ENCODE results near the gene GDAP2. TPM values are rescaled to one million over a fixed set of nuclear protein-coding genes. Genes with fewer than 3 reads are reported as not detected.

Gene GDAP2
- total RNA-seq, 1 donor from 2014 or later = 31.6 TPM

GRCh38 chr1:117952386-117952785 is 23.0 kb upstream of the GDAP2 start:
- H3K4me3 Mint-ChIP-seq (ENCODE audit: unreplicated experiment) = no peak overlapping the region
- Histone ChIP-seq H3K4me2 (ENCODE audit: low read length) (no peak overlapping the region), H3K79me2 (ENCODE audit: insufficient read depth, low read length) (no peaks in the 10 kb centered on the region), H3K36me3 (ENCODE audit: insufficient read depth, low read length) (peaks cover 73% of the 10 kb centered on the region), H3K4me3 (ENCODE audit: insufficient read depth, low read depth, low read length) (no peak overlapping the region), H3K27me3 (ENCODE audit: insufficient read depth, low read length) (no peaks in the 10 kb centered on the region), H3K9ac (ENCODE audit: low read length) (no peak overlapping the region), H4K20me1 (ENCODE audit: insufficient read depth, low read length) (no peaks in the 10 kb centered on the region), H3K27ac (ENCODE audit: low read depth, low read length) (no peak overlapping the region), H2AFZ (ENCODE audit: low read depth, low read length) (no peak overlapping the region), H3K9me3 (ENCODE audit: insufficient read depth, low read depth, low read length) (no peaks in the 10 kb centered on the region), H3K4me1 (ENCODE audit: insufficient read depth, low read length) (no peaks in the 10 kb centered on the region)
- H3K27ac Mint-ChIP-seq (ENCODE audit: unreplicated experiment) = no peak overlapping the region
- H3K9me3 Mint-ChIP-seq (ENCODE audit: unreplicated experiment) = no peaks in the 10 kb centered on the region
- FAIRE-seq = no peak
- no peaks in the 10 kb centered on the region for H3K27me3 Mint-ChIP-seq (ENCODE audit: low read depth, unreplicated experiment)
- TF ChIP-seq, protein P1, sequence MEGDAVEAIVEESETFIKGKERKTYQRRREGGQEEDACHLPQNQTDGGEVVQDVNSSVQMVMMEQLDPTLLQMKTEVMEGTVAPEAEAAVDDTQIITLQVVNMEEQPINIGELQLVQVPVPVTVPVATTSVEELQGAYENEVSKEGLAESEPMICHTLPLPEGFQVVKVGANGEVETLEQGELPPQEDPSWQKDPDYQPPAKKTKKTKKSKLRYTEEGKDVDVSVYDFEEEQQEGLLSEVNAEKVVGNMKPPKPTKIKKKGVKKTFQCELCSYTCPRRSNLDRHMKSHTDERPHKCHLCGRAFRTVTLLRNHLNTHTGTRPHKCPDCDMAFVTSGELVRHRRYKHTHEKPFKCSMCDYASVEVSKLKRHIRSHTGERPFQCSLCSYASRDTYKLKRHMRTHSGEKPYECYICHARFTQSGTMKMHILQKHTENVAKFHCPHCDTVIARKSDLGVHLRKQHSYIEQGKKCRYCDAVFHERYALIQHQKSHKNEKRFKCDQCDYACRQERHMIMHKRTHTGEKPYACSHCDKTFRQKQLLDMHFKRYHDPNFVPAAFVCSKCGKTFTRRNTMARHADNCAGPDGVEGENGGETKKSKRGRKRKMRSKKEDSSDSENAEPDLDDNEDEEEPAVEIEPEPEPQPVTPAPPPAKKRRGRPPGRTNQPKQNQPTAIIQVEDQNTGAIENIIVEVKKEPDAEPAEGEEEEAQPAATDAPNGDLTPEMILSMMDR (IDR thresholded peaks at IDR 0.05; ENCODE audit: insufficient read depth, low read depth, low read length) = no peak
- no peak for TF ChIP-seq EZH2 (IDR thresholded peaks at IDR 0.05; ENCODE audit: insufficient read depth, low read length)
- peaks cover 3% of the 10 kb centered on the region for H3K36me3 Mint-ChIP-seq (ENCODE audit: low read depth, unreplicated experiment)
- no peaks in the 10 kb centered on the region for H3K4me1 Mint-ChIP-seq (ENCODE audit: low read depth, unreplicated experiment)
- no peak for DNase-seq (ENCODE audit: low read depth)

DNA sequence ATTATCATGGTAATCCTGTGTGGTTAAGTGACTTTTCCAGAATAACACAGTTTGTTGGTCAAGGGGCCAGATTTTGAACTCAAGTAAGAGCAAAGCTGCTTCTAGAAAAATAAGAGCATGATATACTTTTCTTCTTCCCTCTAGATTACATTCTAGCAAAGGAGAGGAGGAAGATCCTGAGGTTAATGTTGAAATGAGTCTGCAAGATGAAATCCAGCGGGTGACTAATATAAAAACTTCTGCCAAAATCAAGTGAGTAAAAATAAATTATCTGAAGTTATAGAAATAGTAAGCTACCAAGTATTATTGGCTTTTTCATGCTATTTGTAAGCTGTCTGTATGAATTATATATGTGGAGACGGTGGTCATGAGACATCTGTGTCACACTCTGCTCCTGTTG is 12.9 kb upstream of the GDAP2 start:
- Mint-ChIP-seq H3K9me3 (ENCODE audit: unreplicated experiment) (no peaks in the 10 kb centered on the region), H3K27me3 (ENCODE audit: low read depth, unreplicated experiment) (no peaks in the 10 kb centered on the region), H3K4me3 (ENCODE audit: unreplicated experiment) (no peak overlapping the region), H3K4me1 (ENCODE audit: low read depth, unreplicated experiment) (no peaks in the 10 kb centered on the region), H3K36me3 (ENCODE audit: low read depth, unreplicated experiment) (peaks cover 6% of the 10 kb centered on the region), H3K27ac (ENCODE audit: unreplicated experiment) (no peak overlapping the region)
- H3K79me2 ChIP-seq (ENCODE audit: insufficient read depth, low read length) = no peaks in the 10 kb centered on the region
- H2AFZ ChIP-seq (ENCODE audit: low read depth, low read length) = no peak overlapping the region
- H4K20me1 ChIP-seq (ENCODE audit: insufficient read depth, low read length) = no peaks in the 10 kb centered on the region
- no peak overlapping the region for H3K4me3 ChIP-seq (ENCODE audit: insufficient read depth, low read depth, low read length)
- no peaks in the 10 kb centered on the region for H3K27me3 ChIP-seq (ENCODE audit: insufficient read depth, low read length)
- DNase-seq (ENCODE audit: low read depth) (no peak), FAIRE-seq (no peak)
- no peak overlapping the region for H3K4me2 ChIP-seq (ENCODE audit: low read length)
- TF ChIP-seq, protein P1 (IDR thresholded peaks at IDR 0.05; ENCODE audit: insufficient read depth, low read depth, low read length) = no peak
- no peak for TF ChIP-seq EZH2 (IDR thresholded peaks at IDR 0.05; ENCODE audit: insufficient read depth, low read length)
- no peak overlapping the region for H3K27ac ChIP-seq (ENCODE audit: low read depth, low read length)
- no peak overlapping the region for H3K9ac ChIP-seq (ENCODE audit: low read length)
- no peaks in the 10 kb centered on the region for H3K4me1 ChIP-seq (ENCODE audit: insufficient read depth, low read length)
- H3K36me3 ChIP-seq (ENCODE audit: insufficient read depth, low read length) = peaks cover 70% of the 10 kb centered on the region
- no peaks in the 10 kb centered on the region for H3K9me3 ChIP-seq (ENCODE audit: insufficient read depth, low read depth, low read length)

DNA sequence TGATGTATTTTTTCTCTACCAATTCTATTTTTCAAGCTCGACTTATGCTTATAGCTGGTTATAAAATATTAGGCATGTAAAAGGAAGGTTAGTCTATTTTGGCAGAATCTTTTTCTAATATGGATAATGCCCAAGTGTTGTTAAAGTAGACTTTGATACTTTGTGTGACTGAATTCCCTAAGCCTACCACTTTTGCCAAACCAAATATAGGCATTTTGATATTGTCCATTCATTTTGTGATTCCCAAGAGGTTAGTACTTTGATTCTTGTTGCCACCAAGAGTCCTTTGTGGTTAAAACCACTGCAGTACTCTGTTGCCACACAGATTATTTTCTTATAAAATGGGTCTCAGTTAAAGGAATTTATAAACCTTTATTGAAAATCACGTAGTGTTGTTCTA is 4.3 kb upstream of the GDAP2 start:
- Mint-ChIP-seq H3K4me1 (ENCODE audit: low read depth, unreplicated experiment) (peaks cover 12% of the 10 kb centered on the region), H3K9me3 (ENCODE audit: unreplicated experiment) (no peaks in the 10 kb centered on the region), H3K36me3 (ENCODE audit: low read depth, unreplicated experiment) (peaks cover 4% of the 10 kb centered on the region), H3K27ac (ENCODE audit: unreplicated experiment) (no peak overlapping the region), H3K4me3 (ENCODE audit: unreplicated experiment) (no peak overlapping the region), H3K27me3 (ENCODE audit: low read depth, unreplicated experiment) (no peaks in the 10 kb centered on the region)
- Histone ChIP-seq H3K4me3 (ENCODE audit: insufficient read depth, low read depth, low read length) (no peak overlapping the region), H3K9ac (ENCODE audit: low read length) (no peak overlapping the region), H3K4me2 (ENCODE audit: low read length) (no peak overlapping the region), H2AFZ (ENCODE audit: low read depth, low read length) (no peak overlapping the region), H3K4me1 (ENCODE audit: insufficient read depth, low read length) (peaks cover 7% of the 10 kb centered on the region), H3K9me3 (ENCODE audit: insufficient read depth, low read depth, low read length) (no peaks in the 10 kb centered on the region), H3K27ac (ENCODE audit: low read depth, low read length) (no peak overlapping the region), H3K36me3 (ENCODE audit: insufficient read depth, low read length) (peaks cover 9% of the 10 kb centered on the region), H3K79me2 (ENCODE audit: insufficient read depth, low read length) (peaks cover 61% of the 10 kb centered on the region), H4K20me1 (ENCODE audit: insufficient read depth, low read length) (peaks cover 26% of the 10 kb centered on the region), H3K27me3 (ENCODE audit: insufficient read depth, low read length) (no peaks in the 10 kb centered on the region)
- DNase-seq (ENCODE audit: low read depth) (no peak), FAIRE-seq (no peak)
- TF ChIP-seq, protein P1 (IDR thresholded peaks at IDR 0.05; ENCODE audit: insufficient read depth, low read depth, low read length) = no peak
- no peak for TF ChIP-seq EZH2 (IDR thresholded peaks at IDR 0.05; ENCODE audit: insufficient read depth, low read length)

Measured in astrocyte (in vitro differentiated cells and primary cell).